ENCODE data around the gene CACNA2D1.

The CACNA2D1 gene

DNA sequence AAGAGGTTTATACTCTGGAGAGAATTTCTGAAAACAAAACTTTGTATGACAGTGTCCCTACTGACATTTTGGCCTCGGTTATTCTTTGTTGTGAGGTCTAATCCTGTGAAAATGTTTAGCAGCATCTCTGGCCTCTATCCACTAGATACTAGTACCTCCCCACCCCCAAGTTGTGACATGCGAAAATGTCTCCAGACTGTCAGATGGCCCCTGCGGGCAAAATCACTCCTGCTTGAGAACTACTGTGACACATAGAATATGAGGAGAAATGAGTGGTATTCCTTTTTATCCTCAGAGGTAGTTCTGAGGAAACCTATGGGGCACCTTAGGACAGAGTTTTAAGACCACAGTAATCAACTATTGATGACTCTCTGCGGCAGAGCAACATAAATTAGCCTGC lies 358.5 kb downstream of the CACNA2D1 start:
- DNase-seq = no peak

DNA sequence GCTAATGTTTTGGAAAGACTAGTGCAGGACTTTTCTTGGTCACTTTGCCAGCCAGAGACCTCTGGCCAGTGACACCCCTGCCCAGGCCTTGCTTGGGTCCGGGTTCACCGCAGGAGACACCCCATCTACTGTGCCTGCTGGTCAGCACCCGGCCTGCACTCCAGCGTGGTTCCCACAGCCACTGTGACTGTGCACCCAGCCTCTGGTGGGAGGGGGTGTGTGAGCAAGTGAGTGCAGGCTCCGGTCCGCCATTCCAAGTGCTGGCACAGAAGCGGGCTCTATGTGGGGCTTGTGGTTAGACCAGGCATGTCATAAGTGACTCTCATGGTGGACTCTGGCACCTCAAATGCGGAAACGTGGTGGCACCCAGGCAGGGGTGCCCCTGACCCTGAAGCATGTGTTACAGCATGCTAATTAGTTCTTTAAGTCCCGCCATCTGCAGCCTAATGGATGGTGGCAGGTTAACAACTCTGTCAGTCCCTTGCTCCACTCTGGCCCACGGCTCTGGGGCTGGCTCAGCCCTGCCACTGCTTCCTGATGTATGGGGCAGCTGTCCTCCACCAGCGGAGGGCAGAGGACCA lies 361.8 kb downstream of the CACNA2D1 start:
- DNase-seq = no peak

GRCh38 chr7:82080254-82080927 lies 363.2 kb downstream of the CACNA2D1 start:
- DNase-seq = no peak

- DNase-seq = no peak
Measured at GRCh38 chr7:82079527-82079926, 364.1 kb downstream of the CACNA2D1 start.

GRCh38 chr7:82078807-82079206 lies 364.8 kb downstream of the CACNA2D1 start:
- no peak for DNase-seq

- DNase-seq = no peak
Measured at GRCh38 chr7:82071468-82071867, 372.1 kb downstream of the CACNA2D1 start.

- DNase-seq = no peak
Measured at GRCh38 chr7:82067628-82068264, 375.8 kb downstream of the CACNA2D1 start.

DNA sequence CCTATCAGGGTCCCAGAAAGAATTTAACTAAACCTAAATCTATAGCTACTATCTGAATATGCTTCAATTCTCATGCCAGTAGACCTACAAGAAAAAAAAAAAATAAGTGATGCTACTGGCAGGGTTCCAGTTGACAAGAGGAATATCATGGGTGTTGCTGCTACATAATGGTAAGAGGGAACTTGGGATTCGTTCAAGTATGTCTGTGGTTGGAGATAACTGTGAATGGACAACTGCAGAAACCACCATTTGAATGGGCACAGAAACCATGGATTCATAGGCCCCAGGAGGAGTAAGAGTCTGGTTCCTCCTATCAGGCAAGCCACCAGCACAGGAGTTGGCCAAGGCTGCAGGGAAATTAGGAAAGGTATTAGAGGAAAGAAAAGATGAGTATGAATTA lies 386.1 kb downstream of the CACNA2D1 start:
- no peak for DNase-seq

DNA sequence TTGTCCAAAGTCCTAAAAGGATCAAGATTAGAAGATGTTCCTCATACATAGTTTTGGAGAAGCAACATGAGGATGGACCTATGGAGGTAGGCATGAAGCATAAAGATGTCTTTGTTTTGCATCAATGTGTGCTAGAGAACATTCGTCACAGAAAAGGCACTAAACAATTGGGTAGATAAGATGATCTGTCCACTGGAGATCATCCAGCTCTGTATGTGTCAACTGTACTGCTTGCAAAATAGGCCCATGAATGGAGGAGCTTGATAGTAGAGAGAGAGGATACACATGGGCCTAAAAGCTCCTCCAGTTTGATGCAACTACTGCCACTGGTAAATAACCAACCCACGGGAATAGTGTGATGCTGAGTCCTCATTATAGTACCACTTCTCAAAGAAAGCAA lies 387.3 kb downstream of the CACNA2D1 start:
- no peak for DNase-seq

DNA sequence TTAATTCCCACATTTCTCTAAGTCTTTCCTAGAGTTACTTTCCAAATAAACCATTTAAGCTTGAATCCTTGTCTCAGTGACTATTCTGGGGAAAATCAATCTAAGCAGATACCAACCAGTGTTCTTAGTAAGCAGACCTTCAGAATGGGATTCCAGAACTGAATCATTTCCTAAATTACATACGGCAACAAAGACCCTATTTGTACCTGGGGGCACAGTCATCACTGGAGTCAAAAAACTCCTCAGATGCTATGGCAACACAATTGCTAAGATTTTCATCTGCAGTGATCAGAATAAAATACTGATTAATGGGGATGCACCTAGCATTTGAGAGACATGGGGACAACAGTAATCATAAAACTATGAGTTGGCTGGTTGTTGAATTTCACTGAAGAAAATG lies 389.0 kb downstream of the CACNA2D1 start:
- no peak for DNase-seq

DNA sequence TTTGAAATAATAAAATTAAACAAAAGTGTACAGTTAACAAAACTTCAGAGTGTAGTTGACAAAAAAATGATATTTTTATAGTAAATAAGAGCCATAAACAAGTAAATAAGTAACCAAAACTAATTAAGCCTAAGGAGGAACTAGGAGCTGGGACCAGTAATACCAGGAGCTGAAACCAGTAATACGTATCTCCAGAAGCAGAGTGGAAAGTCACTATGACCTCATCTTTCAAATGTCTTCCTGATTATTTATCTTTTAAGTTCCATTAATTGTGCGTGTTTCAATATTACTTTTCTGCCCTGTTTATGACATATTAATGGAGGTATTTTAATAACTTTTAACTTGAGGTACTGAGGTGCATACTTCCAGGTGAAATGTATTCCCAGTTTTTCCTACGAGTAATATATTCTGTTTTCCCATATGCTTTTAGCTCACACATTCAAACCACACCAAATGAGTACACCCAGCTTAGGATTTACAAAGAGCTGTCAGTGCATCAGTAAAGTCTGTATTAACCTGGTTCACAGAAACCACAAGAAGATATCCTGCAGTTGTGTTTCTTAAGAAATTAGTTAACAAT lies 390.0 kb downstream of the CACNA2D1 start:
- no peak for DNase-seq

- no peak for DNase-seq
Measured at GRCh38 chr7:82051601-82052000, 392.0 kb downstream of the CACNA2D1 start.

GRCh38 chr7:82050792-82051191 lies 392.8 kb downstream of the CACNA2D1 start:
- no peak for DNase-seq

DNA sequence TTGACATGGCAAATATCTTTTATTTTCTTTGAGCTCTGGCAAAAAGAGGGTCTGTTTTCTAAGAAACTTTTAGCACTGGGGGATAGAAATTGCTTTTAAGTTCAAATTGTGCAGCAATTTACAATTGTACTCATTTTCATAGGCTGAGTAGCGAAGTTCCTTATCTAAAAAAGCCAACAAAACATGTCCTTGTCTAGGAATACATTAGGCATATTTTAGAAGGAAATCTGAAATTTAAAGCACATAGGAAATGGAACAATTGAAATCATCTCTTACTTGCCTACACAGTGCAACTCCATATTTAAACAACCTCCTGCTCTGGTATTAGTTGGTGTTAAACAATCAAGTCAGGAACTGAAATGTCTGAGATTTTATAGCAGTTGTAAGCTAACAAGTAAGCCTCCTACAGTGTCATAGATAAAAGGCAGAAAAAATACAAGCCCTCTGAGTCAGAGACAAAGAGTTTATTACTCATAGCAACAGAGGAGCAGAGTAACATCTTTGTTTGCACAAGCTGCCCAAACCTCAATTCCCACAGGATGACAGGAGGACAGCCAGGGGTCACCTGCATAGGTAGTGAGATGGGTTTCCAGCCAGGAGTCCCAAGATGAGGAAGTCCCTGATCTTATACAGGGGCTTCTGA lies 393.6 kb downstream of the CACNA2D1 start:
- no peak for DNase-seq

GRCh38 chr7:82049442-82049841 lies 394.1 kb downstream of the CACNA2D1 start:
- no peak for DNase-seq

GRCh38 chr7:82044497-82045080 lies 399.0 kb downstream of the CACNA2D1 start:
- peak; percentile 62 for DNase-seq

DNA sequence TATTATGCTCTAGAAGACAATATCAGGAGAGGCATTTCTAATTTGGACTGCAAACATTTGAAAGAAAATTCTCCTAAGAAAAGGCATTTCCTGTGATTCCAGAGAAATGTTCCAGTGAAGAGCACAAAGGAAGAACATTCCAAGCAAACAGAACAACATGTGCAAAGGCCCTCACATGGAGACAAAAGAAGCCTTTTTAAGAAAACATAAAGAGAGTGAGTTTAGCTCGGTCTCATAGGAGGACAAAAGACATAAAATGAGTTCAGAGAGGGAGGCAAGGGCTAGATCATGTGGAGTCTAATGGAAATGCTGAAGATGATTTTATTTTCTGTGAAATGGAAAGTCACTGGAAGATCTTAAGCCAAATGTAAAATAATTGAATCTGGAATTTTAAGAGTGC lies 404.0 kb downstream of the CACNA2D1 start:
- DNase-seq = no peak

DNA sequence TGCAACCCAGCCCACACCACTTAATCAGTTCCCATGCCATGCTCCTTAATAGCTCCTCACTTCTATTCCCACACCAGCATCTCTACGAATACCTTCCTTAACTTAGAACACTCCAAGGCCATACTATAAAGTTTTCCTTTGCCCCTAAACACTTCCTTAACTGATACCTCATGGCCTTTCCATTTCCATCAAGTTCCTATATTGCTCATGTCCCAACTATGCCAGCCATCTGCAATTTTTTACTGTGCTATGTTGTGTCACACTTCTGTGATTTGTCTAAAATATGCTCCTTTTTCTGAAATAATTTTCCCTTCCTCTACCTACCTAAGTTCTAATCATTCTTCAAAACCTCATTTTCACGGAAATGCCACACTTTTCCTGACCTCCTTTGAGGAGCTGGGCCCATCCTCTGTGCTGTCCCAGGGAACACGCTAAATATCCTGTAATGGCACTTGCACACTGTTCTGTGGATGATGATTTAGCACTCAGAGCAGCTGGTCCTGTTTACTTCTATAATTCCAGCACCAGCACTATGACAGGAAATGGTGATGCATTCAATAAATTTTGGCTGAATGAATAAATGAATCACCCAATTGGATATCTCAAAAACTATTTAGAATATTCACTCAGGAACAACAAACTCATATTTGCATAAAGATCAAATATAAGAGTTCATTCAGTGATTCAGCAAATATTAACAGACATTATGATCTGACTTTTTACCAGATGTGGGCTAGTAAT lies 407.3 kb downstream of the CACNA2D1 start:
- DNase-seq = no peak

DNA sequence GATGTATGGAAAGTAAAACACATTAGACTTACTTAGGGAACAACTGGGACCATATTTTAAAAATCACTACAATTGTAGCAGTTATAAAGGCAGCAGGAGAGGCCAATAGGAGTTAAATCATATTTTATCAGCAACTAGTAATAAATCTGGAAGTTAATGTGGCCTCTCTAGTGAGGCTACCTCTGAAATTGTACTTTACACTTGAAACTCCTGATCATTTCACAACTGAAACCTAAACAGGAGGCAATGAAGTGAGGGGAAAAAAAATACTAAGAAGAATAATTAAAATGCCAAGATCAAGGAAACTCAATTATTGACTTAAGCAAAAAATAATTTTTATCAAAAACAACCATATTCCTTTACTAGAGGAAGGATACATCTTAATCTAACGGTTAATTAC lies 408.1 kb downstream of the CACNA2D1 start:
- no peak for DNase-seq

DNA sequence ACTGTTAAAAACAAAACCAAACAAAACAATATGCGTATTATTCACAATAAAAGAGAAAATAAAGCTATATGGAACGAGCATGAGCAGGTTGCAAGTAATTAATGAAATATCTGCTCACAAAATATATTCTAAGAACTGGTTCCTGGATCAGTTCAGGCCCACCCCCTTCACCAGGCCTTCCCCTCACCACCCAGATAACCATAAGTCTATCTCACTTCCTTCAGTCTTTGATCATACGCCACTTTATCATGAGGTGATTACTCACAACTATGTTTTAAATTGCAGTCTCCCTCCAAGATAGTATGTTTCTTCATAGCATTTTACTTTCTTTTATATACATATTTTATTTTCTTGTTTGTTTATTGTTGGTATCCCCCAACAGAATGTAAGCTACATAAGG lies 410.7 kb downstream of the CACNA2D1 start:
- DNase-seq = no peak

DNA sequence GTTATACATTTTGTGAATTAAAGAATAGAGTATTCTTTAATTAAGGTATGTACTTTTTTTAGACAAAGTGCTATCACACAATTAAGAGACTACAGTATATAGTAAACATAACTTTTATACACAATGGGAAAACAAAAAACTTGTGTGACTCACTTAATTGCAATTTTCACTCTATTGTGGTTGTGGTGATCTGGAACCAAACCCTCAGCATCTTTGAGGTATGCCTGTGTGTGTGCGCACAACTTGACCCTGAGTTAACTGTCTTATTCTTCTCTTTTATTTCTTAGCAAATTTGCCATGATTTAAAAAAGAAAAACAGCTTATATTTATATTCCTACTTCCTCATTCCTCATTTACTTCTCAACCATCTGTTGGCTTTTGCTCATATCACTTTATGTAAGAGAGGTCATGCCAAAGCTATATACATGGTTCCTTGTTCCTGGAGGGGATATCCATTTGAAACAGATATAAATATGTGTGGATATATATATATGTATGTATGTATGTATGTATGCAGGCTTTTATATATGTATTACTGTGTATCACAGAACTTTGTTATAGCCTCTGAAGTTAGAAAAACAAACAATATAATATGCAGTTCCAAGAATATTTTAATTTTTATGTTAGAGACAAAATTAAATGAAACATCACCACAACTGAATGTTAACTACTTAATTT lies 414.2 kb downstream of the CACNA2D1 start:
- DNase-seq = no peak

- DNase-seq = no peak
Measured at GRCh38 chr7:82028097-82028496, 415.5 kb downstream of the CACNA2D1 start.
